H1 (cell line): ENCODE measurements around the gene PCP4. TPM values are rescaled to one million over a fixed set of nuclear protein-coding genes. Genes with fewer than 3 reads are reported as not detected.

Experiments used
- CTCF ChIA-PET: fragments of 300-600 bp; sonication (Branson Sonifier 250); formaldehyde crosslinking; loops from one replicate; lab custom pipeline; 2021; ENCODE audit not compliant: partially characterized antibody; lab: Charles Lee
- POLR2A ChIA-PET: fragments of 300-600 bp; sonication (Branson Sonifier 250); formaldehyde crosslinking; loops from one replicate; lab custom pipeline; 2021; ENCODE audit warnings: inconsistent platforms; ENCODE audit not compliant: partially characterized antibody; lab: Charles Lee
- DNase-seq, 2 experiments: peaks; one replicate each; pipeline versions ENCODE4 v3.0.0 to v3.0.0-alpha.2; 2010 to 2022; ENCODE audit warnings: low spot score in 2 of 2, low read depth in 1 of 2, mixed read lengths in 1 of 2
- FAIRE-seq: peaks from 2 replicates; lab custom pipeline; 2011; peaks lifted over from hg19 to GRCh38; lab: Jason Lieb, UNC
- H2AFZ ChIP-seq: 2 replicates; pipeline ENCODE4 v1.8.1; 2012; ENCODE audit warnings: low read length, inconsistent platforms
- H2AK5ac ChIP-seq: 2 replicates; pipeline ENCODE4 v1.6.1; 2013; ENCODE audit warnings: low read depth, low read length
- H2BK120ac ChIP-seq: replicated peaks from 2 replicates; pipeline ENCODE3; 2013; ENCODE audit warnings: low read depth, low read length, inconsistent platforms
- H2BK12ac ChIP-seq: 2 replicates; pipeline ENCODE4 v1.6.1; 2013; ENCODE audit warnings: low read depth, low read length
- H2BK15ac ChIP-seq: 2 replicates; pipeline ENCODE4 v1.6.1; 2013; ENCODE audit warnings: low read length
- H2BK20ac ChIP-seq: 2 replicates; pipeline ENCODE4 v1.6.1; 2013; ENCODE audit warnings: low read length
- H2BK5ac ChIP-seq: 2 replicates; pipeline ENCODE4 v1.6.1; 2013; ENCODE audit warnings: low read depth, low read length
- H3K14ac ChIP-seq: 2 replicates; pipeline ENCODE4 v1.6.1; 2013; ENCODE audit warnings: inconsistent platforms; ENCODE audit not compliant: insufficient read length
- H3K18ac ChIP-seq: 2 replicates; pipeline ENCODE4 v1.6.1; 2013; ENCODE audit warnings: low read length; ENCODE audit errors: extremely low read depth
- H3K23ac ChIP-seq: 2 replicates; pipeline ENCODE4 v1.6.1; 2013; ENCODE audit warnings: inconsistent platforms; ENCODE audit not compliant: insufficient read length
- H3K23me2 ChIP-seq: 2 replicates; pipeline ENCODE4 v1.6.1; 2013; ENCODE audit warnings: low read depth, low read length
- H3K27ac ChIP-seq: 2 replicates; pipeline ENCODE4 v1.6.1; 2011; ENCODE audit warnings: low read depth, low read length, inconsistent platforms
- H3K27me3 ChIP-seq, 4 experiments: replicated peaks in 1 of 4; 1 replicate in 1 of 4; 2 replicates in 3 of 4; pipeline versions ENCODE4 v1.6.1 to v1.8.1; 2011 to 2013; ENCODE audit warnings: low read length in 3 of 4, mild to moderate bottlenecking in 3 of 4, inconsistent platforms in 2 of 4, mixed read lengths in 2 of 4, moderate library complexity in 1 of 4; ENCODE audit not compliant: control insufficient read depth in 3 of 4, insufficient read depth in 3 of 4; ENCODE audit errors: extremely low read depth in 1 of 4
- H3K36me3 ChIP-seq, 4 experiments: 2 replicates each; pipeline versions ENCODE4 v1.6.1 to v1.8.1; 2011 to 2013; ENCODE audit warnings: mild to moderate bottlenecking in 4 of 4, low read length in 3 of 4, moderate library complexity in 2 of 4, control low read depth in 1 of 4, inconsistent platforms in 1 of 4; ENCODE audit not compliant: insufficient read depth in 4 of 4, control insufficient read depth in 2 of 4
- H3K4ac ChIP-seq: replicated peaks from 2 replicates; pipeline ENCODE3; 2013; ENCODE audit warnings: low read length, low read depth, mixed read lengths, inconsistent platforms; ENCODE audit not compliant: insufficient read length
- H3K4me1 ChIP-seq, 4 experiments: replicated peaks in 1 of 4; 1 replicate in 1 of 4; 2 replicates in 3 of 4; pipeline versions ENCODE4 v1.6.1 to v1.8.1; 2011 to 2013; ENCODE audit warnings: low read length in 3 of 4, inconsistent platforms in 2 of 4, mixed read lengths in 1 of 4; ENCODE audit not compliant: insufficient read depth in 4 of 4, control insufficient read depth in 3 of 4
- H3K4me2 ChIP-seq, 2 experiments: 2 replicates each; pipeline versions ENCODE4 v1.6.1 to v1.8.1; 2011 to 2013; ENCODE audit warnings: low read depth in 2 of 2, low read length in 2 of 2, control low read depth in 1 of 2, inconsistent platforms in 1 of 2, mild to moderate bottlenecking in 1 of 2; ENCODE audit not compliant: insufficient read depth in 1 of 2
- H3K4me3 ChIP-seq, 4 experiments: fragments of 200-600, 300-600 bp in 1 of 4; sonication (generic), shearing (Covaris generic), sonication (Bioruptor Twin) in 1 of 4; 2 replicates each; pipeline versions ENCODE4 v1.5.1 to v1.8.1; 2011 to 2016; ENCODE audit warnings: low read length in 4 of 4, low read depth in 3 of 4, control low read depth in 2 of 4, inconsistent platforms in 2 of 4, mild to moderate bottlenecking in 2 of 4, mixed read lengths in 1 of 4, moderate library complexity in 1 of 4; ENCODE audit not compliant: insufficient read depth in 2 of 4; ENCODE audit errors: extremely low read depth in 1 of 4
- H3K56ac ChIP-seq: replicated peaks from 2 replicates; pipeline ENCODE3; 2013; ENCODE audit warnings: low read depth, mild to moderate bottlenecking, mixed read lengths, low read length, inconsistent platforms; ENCODE audit not compliant: insufficient read length
- H3K79me1 ChIP-seq: 2 replicates; pipeline ENCODE4 v1.6.1; 2013; ENCODE audit warnings: low read depth, low read length, control low read depth
- H3K79me2 ChIP-seq, 2 experiments: 2 replicates each; pipeline versions ENCODE4 v1.6.1 to v1.8.1; 2012 to 2013; ENCODE audit warnings: low read length in 2 of 2, mild to moderate bottlenecking in 2 of 2, inconsistent platforms in 1 of 2; ENCODE audit not compliant: insufficient read depth in 2 of 2, control insufficient read depth in 1 of 2
- H3K9ac ChIP-seq, 4 experiments: replicated peaks in 1 of 4; 1 replicate in 1 of 4; 2 replicates in 3 of 4; pipeline versions ENCODE4 v1.6.1 to v1.8.1; 2011 to 2013; ENCODE audit warnings: low read depth in 3 of 4, low read length in 3 of 4, control low read depth in 2 of 4, mild to moderate bottlenecking in 2 of 4, moderate library complexity in 2 of 4, inconsistent platforms in 1 of 4; ENCODE audit errors: extremely low read depth in 1 of 4
- H3K9me3 ChIP-seq, 2 experiments: 2 replicates each; pipeline versions ENCODE4 v1.6.1 to v1.8.1; 2012 to 2013; ENCODE audit warnings: mild to moderate bottlenecking in 2 of 2, moderate library complexity in 2 of 2, control low read depth in 1 of 2, inconsistent platforms in 1 of 2, low read depth in 1 of 2, low read length in 1 of 2, mixed read lengths in 1 of 2; ENCODE audit not compliant: insufficient read depth in 2 of 2
- H4K20me1 ChIP-seq, 2 experiments: replicated peaks in 1 of 2; 2 replicates each; pipeline versions ENCODE3 to v1.8.1; 2011 to 2013; ENCODE audit warnings: inconsistent platforms in 2 of 2, low read length in 2 of 2, mild to moderate bottlenecking in 1 of 2; ENCODE audit not compliant: insufficient read depth in 2 of 2, control insufficient read depth in 1 of 2
- H4K5ac ChIP-seq: 2 replicates; pipeline ENCODE4 v1.6.1; 2013; ENCODE audit warnings: low read length, low read depth, mixed read lengths, inconsistent platforms; ENCODE audit not compliant: insufficient read length
- H4K8ac ChIP-seq: 2 replicates; pipeline ENCODE4 v1.8.0; 2013; ENCODE audit warnings: mild to moderate bottlenecking, moderate library complexity, low read length, inconsistent platforms; ENCODE audit not compliant: insufficient read depth; ENCODE audit errors: extremely low read depth
- H4K91ac ChIP-seq: replicated peaks from 2 replicates; pipeline ENCODE3; 2013; ENCODE audit warnings: low read length, mixed read lengths, inconsistent platforms; ENCODE audit not compliant: insufficient read length
- CEBPB ChIP-seq: IDR thresholded peaks from 2 replicates; pipeline ENCODE4 v1.6.1; 2012; ENCODE audit warnings: low read depth, low read length
- KDM1A ChIP-seq: fragments of 200-600, 300-600 bp; sonication (generic); IDR thresholded peaks from 2 replicates; pipeline ENCODE4 v1.7.1; 2016; ENCODE audit warnings: mild to moderate bottlenecking, low read length, borderline replicate concordance
- KDM5A ChIP-seq: fragments of 200-600 bp; IDR thresholded peaks from 2 replicates; pipeline ENCODE4 v1.7.1; 2012; ENCODE audit warnings: mild to moderate bottlenecking, low read length, inconsistent platforms, mixed read lengths
- RNF2 ChIP-seq: fragments of 200-900, 300-1000 bp; sonication (generic); IDR thresholded peaks from 2 replicates; pipeline ENCODE4 v1.7.1; 2016; ENCODE audit warnings: borderline replicate concordance, low read depth, mild to moderate bottlenecking, antibody characterized with exemption, low read length; ENCODE audit not compliant: poor library complexity, severe bottlenecking; ENCODE audit errors: missing control alignments
- SIX5 ChIP-seq: IDR thresholded peaks from 2 replicates; pipeline ENCODE4 v1.6.1; 2011; ENCODE audit warnings: mild to moderate bottlenecking, low read depth, low read length
- TEAD4 ChIP-seq: IDR thresholded peaks from 2 replicates; pipeline ENCODE4 v1.6.1; 2012; ENCODE audit warnings: low read depth, low read length, inconsistent platforms, mixed read lengths
- WGBS, 2 experiments: shearing (Covaris generic) in 1 of 2; methylation state at CpG; one replicate each; pipeline versions ENCODE4 v1.1.6 to v1.1.7; 2013 to 2015; ENCODE audit warnings: low lambda C conversion rate in 2 of 2, mixed read lengths in 2 of 2, inconsistent platforms in 1 of 2, low coverage in 1 of 2, missing lambda C conversion rate in 1 of 2; ENCODE audit not compliant: insufficient replicate concordance in 2 of 2, insufficient coverage in 1 of 2, insufficient read length in 1 of 2; ENCODE audit errors: extremely low coverage in 1 of 2, missing lambda C conversion rate in 1 of 2; 5-methylcytosine and 5-hydroxymethylcytosine counted together
- polyA plus RNA-seq, 7 experiments: library from polyadenylated mRNA; depleted of rRNA in 3 of 7; stranded (reverse) in 5 of 7; unstranded in 2 of 7; fragments of >200 nt in 5 of 7; fragments of 200-250 nt in 2 of 7; gene quantifications; 1 replicate in 5 of 7; 2 replicates in 1 of 7; 4 replicates in 1 of 7; pipeline versions ENCODE4 v1.2.1 to v1.2.3, GENCODE V29; 2011 to 2013; ENCODE audit warnings: missing spikeins in 2 of 7, mixed read lengths in 2 of 7
- total RNA-seq: library from RNA; stranded (reverse); fragmentation: NEBNext Ultra II Directional; extraction: Animal tissue kit (Norgen Biotek cat#: 25700); gene quantifications from 2 replicates; pipeline ENCODE4 v1.2.1, GENCODE V29; 2021

The PCP4 gene
- total and polyA plus RNA-seq, 2 of the 8 experiments (the other 6 are each of a cell fraction or from before 2014, with no cell fraction given): 1.8 to 2.4 TPM

DNA sequence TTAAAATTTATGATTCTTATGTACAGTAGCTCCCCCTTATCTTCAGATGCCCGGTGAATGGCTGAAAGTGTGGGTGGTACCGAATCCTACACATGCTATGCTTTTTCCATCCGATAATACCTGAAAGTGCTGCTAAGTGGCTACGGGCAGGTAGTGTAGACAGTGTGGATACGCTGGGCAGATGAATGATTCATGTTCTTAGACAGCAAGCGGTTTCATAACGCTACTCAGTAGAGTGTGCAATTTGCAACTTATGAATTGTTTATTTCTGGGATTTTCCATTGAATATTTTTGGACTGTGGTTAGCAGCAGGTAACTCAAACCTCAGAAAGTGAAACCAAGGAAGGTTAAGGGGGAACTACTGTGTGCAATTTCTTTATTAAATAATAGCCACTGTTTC is 7.5 kb downstream of the PCP4 start:
- H3K79me2 ChIP-seq: no peaks in the 10 kb centered on the region
- no peak overlapping the region for H3K4ac ChIP-seq
- no peak overlapping the region for H3K18ac ChIP-seq
- no peak overlapping the region for H3K4me3 ChIP-seq
- no peak overlapping the region for H2BK120ac ChIP-seq
- no peak for FAIRE-seq
- H3K23ac ChIP-seq: no peak overlapping the region
- H2AK5ac ChIP-seq: no peak overlapping the region
- H3K14ac ChIP-seq: no peak overlapping the region
- H4K20me1 ChIP-seq: no peaks in the 10 kb centered on the region
- no peak overlapping the region for H4K8ac ChIP-seq
- H3K23me2 ChIP-seq: no peaks in the 10 kb centered on the region
- H3K27ac ChIP-seq: no peak overlapping the region
- TF ChIP-seq TEAD4 (no peak), CEBPB (no peak), RNF2 (no peak), KDM1A (no peak), KDM5A (no peak), SIX5 (no peak)
- TF ChIP-seq, all 59 proteins: peak for 0
- Histone ChIP-seq H4K5ac (no peak overlapping the region), H2BK12ac (no peak overlapping the region), H3K4me2 (no peak overlapping the region), H2BK20ac (no peak overlapping the region), H4K91ac (no peak overlapping the region), H3K9ac (no peak overlapping the region), H3K56ac (no peak overlapping the region), H3K27me3 (no peaks in the 10 kb centered on the region), H2AFZ (no peak overlapping the region), H3K36me3 (no peaks in the 10 kb centered on the region), H3K4me1 (0 out of 7 replicates have a peak, but pooled peaks cover 0 to 2% (median 0%) of the 10 kb centered on the region in 4 experiments), H3K9me3 (no peaks in the 10 kb centered on the region), H3K79me1 (no peaks in the 10 kb centered on the region), H2BK15ac (no peak overlapping the region), H2BK5ac (no peak overlapping the region)
- ChIA-PET POLR2A (no interaction called here), CTCF (interaction anchor here (2.6 kb wide), 1 partner anchor 8 kb away, joined by 12 read pairs; the partner anchor contains the start of gene PCP4)
- WGBS, 2 experiments: 92% methylated on average over 7 of the region's 7 CpGs; no CpG with 5 or more reads in 1 of the 2 experiments
- DNase-seq: no peak
